Muscle of leg (tissue), 11 donors: Measurements from ENCODE around the gene PHF14. TPM values are rescaled to one million over a fixed set of nuclear protein-coding genes. Genes with fewer than 3 reads are reported as not detected.

Experiments used
- DNase-seq: peaks from one replicate; pipeline ENCODE4 v3.0.0; 2013
- H3K27ac ChIP-seq: one replicate; pipeline ENCODE4 v1.5.1; 2013; ENCODE audit warnings: mild to moderate bottlenecking, low read length, control low read depth
- H3K27me3 ChIP-seq: one replicate; pipeline ENCODE4 v1.6.1; 2013; ENCODE audit warnings: low read length; ENCODE audit not compliant: control insufficient read depth, insufficient read depth
- H3K36me3 ChIP-seq: one replicate; pipeline ENCODE4 v1.6.1; 2013; ENCODE audit warnings: low read length; ENCODE audit not compliant: control insufficient read depth, insufficient read depth
- H3K4me1 ChIP-seq: one replicate; pipeline ENCODE4 v1.6.1; 2013; ENCODE audit warnings: low read length; ENCODE audit not compliant: control insufficient read depth, insufficient read depth
- H3K4me3 ChIP-seq: one replicate; pipeline ENCODE4 v1.5.1; 2013; ENCODE audit warnings: low read length, control low read depth
- H3K9me3 ChIP-seq: replicated peaks from 2 replicates; pipeline ENCODE4 v1.6.1; 2013; ENCODE audit warnings: low read depth, low read length; ENCODE audit not compliant: control insufficient read depth
- WGBS: methylation state at CpG from one replicate; pipeline ENCODE4 v1.1.5; 2013; ENCODE audit warnings: missing lambda C conversion rate; ENCODE audit not compliant: insufficient coverage; 5-methylcytosine and 5-hydroxymethylcytosine counted together
- polyA plus RNA-seq, 8 donors: library from polyadenylated mRNA; unstranded; fragments of 120-200 nt; gene quantifications; one replicate each; pipeline versions ENCODE4 v1.2.1 to v1.2.3, GENCODE V29; 2013; ENCODE audit warnings: inconsistent platforms in 1 of 8, low replicate concordance in 1 of 8; ENCODE audit not compliant: insufficient read length in 8 of 8, insufficient read depth in 1 of 8
- total RNA-seq: library from RNA; stranded (reverse); fragments of 120-200 nt; gene quantifications from one replicate; pipeline ENCODE4 v1.2.4, GENCODE V29; 2013

Gene PHF14
- total and polyA plus RNA-seq, 9 donors: 30.8 to 47.7 (median 34.7) TPM

DNA sequence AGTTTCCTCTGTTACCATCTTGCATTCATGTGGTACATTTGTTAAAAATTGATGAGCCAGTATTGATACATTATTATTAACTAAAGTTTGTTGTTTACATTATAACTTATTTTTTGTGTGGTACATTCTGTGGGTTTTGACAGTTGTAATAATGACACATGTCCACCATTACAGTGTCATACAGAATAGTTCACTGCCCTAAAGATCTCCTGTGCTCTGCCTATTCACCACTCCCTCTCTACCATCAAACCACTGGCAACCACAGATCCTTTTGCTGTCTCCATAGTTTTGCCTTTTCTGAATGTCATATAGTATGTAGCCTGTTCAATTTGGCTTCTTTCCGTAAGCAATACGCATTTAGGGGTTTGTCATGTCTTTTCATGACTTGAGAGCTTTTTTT lies 156.9 kb downstream of the PHF14 start:
- WGBS: no CpG with 5 or more reads among the region's 2 CpGs
- Histone ChIP-seq H3K9me3 (no peaks in the 10 kb centered on the region), H3K4me1 (no peaks in the 10 kb centered on the region), H3K4me3 (no peak overlapping the region), H3K36me3 (no peaks in the 10 kb centered on the region), H3K27me3 (no peaks in the 10 kb centered on the region), H3K27ac (no peak overlapping the region)
- no peak for DNase-seq

DNA sequence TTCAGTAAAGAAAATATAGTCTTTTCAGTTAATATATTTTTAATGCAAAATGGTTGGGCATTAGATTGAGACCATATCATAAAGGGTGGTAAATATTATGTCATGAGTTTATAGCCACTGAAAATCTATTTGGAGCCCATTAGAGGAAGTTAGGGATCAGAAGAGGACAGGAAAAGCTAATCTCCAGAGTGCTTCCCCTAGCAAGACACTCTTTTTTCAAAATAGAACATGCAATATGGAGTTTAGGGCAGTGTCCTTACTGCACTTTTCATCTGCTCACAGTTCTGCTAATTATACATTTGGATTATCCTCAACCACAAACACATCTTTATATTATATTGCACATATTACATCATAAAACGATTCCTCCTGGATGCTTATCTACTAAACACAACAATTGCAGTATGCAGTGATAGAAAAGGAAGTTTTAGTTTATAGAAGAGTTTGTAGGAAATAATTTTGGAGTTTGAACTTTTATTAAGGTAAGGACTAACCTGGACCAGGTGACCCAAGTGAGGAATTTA lies 159.8 kb downstream of the PHF14 start:
- Histone ChIP-seq H3K36me3 (no peaks in the 10 kb centered on the region), H3K27ac (no peak overlapping the region), H3K4me1 (no peaks in the 10 kb centered on the region), H3K9me3 (no peaks in the 10 kb centered on the region), H3K4me3 (no peak overlapping the region), H3K27me3 (no peaks in the 10 kb centered on the region)
- WGBS: no CpG with 5 or more reads among the region's 1 CpG
- no peak for DNase-seq

DNA sequence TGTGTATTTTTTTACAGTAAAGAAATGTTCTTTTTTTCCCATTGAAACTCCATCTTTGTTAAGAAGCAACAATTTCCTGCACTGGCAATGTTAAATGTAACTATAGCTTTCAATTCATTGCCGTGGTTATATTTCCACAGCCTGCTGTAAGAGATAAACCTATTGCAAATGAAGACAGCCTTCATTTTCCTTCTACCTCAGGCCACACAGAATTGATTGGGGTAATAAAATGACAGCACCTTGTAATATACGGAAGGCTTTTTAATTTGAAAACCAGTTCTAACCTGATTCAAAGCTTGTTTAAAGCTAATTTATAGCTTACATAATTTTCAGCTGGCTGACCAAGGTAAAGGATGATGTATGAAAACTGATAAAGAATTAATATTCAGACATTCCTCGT lies 161.9 kb downstream of the PHF14 start:
- H3K4me3 ChIP-seq: no peak overlapping the region
- no CpG with 5 or more reads among the region's 3 CpGs for WGBS
- H3K36me3 ChIP-seq: no peaks in the 10 kb centered on the region
- no peaks in the 10 kb centered on the region for H3K9me3 ChIP-seq
- H3K4me1 ChIP-seq: no peaks in the 10 kb centered on the region
- H3K27ac ChIP-seq: no peak overlapping the region
- DNase-seq: no peak
- H3K27me3 ChIP-seq: no peaks in the 10 kb centered on the region

DNA sequence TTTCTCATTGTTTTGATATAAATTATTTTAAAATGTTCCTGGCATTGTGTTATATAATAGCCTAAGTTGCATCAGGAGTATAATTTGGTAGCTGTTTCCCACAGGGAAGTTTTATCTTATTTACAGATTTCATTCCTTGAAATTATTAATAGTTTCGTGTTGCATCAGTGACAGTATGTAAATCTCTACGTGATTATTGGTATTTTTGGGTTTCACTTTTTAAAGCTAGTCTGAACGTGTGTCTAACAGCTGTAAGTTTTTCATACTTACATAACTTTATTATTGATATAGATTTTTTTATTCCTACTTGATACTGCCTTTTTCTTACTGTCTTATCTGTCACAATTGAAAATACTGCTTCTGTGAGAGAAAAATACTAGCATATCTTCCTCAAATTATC lies 167.9 kb downstream of the PHF14 start:
- no peak for DNase-seq
- no CpG with 5 or more reads among the region's 3 CpGs for WGBS
- Histone ChIP-seq H3K9me3 (no peaks in the 10 kb centered on the region), H3K4me3 (no peak overlapping the region), H3K27ac (no peak overlapping the region), H3K36me3 (no peaks in the 10 kb centered on the region), H3K27me3 (no peaks in the 10 kb centered on the region), H3K4me1 (no peaks in the 10 kb centered on the region)

DNA sequence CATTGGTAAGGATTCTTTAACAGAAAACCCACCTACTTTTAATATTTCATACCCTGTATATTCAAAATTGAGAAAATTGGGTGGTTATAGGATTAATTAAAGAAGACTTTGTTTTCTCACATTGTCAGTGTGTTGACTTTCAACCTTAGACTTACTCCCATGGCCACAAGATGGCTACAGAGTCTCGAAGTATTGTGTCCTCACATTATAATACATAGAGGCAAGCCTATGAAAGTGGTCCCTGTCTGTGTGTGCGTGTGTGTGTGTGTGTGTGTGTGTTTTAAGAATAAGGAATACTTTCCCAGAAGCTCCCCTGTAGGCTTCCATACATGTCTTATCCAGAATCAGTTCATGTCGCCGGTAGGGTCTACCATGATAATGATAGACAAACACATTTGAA lies 180.0 kb downstream of the PHF14 start:
- H3K4me3 ChIP-seq: no peak overlapping the region
- H3K9me3 ChIP-seq: no peaks in the 10 kb centered on the region
- H3K4me1 ChIP-seq: no peaks in the 10 kb centered on the region
- no peak for DNase-seq
- no CpG with 5 or more reads among the region's 4 CpGs for whole genome bisulfite sequencing
- no peaks in the 10 kb centered on the region for H3K27me3 ChIP-seq
- no peak overlapping the region for H3K27ac ChIP-seq
- H3K36me3 ChIP-seq: no peaks in the 10 kb centered on the region

DNA sequence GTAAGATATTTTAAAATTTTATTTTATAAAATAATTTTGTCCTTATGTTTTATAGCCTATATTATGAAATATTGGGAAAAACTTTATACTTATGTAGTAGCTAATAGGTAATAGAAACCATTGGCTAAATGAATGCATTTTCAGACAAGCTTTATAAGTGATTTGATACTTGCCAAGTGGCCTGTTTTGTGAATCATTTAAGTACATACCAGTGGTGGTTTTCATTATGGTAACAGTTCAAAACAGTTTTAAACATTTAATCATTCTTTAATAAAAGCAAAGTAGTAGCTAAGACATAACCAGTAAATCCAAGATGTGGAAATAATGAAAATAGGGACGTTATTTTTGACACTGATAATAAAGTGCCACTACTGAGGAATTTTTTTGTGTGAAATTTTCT lies 182.2 kb downstream of the PHF14 start:
- no peak overlapping the region for H3K4me3 ChIP-seq
- no peaks in the 10 kb centered on the region for H3K27me3 ChIP-seq
- H3K4me1 ChIP-seq: no peaks in the 10 kb centered on the region
- no peak overlapping the region for H3K27ac ChIP-seq
- WGBS: no CpG with 5 or more reads among the region's 1 CpG
- peak; percentile 65 for DNase-seq
- H3K36me3 ChIP-seq: no peaks in the 10 kb centered on the region
- H3K9me3 ChIP-seq: no peaks in the 10 kb centered on the region

DNA sequence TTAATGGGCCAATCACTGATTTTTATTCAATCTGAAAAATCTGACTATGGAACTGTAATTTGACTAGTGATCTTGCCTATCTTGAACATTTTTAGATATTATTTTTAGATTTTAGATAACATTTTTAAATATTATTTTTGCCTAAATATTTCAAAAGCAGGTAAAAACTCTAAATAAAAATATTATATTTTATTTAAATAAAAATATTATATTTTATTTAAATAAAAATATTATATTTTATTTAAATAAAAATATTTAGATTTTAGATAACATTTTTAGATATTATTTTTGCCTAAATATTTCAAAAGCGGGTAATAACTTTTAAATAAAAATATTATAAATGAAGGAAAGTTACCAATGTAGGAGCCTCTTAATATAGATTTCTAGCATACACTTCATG lies 187.8 kb downstream of the PHF14 start:
- H3K27ac ChIP-seq: no peak overlapping the region
- no peaks in the 10 kb centered on the region for H3K4me1 ChIP-seq
- no peaks in the 10 kb centered on the region for H3K9me3 ChIP-seq
- no peak overlapping the region for H3K4me3 ChIP-seq
- no CpG with 5 or more reads among the region's 1 CpG for WGBS
- H3K36me3 ChIP-seq: no peaks in the 10 kb centered on the region
- H3K27me3 ChIP-seq: no peaks in the 10 kb centered on the region
- DNase-seq: no peak

DNA sequence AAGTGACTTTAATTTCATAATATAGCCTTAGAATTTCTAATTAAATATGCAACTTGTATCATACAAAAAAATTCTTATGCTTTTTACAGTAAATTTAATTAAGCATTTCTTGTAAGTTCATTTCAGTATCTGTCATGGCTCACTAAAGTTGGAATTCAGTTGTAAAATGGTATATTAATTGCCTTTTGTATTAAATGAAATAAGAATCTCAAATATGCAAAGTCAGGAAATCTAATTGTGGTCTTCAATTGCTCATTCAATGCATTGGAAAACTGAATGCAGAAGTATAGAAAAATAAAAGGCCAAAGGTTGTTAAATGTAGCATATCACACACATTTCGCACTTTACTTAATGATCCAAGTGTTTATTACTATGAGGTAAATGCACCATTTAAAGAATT lies 189.5 kb downstream of the PHF14 start:
- Histone ChIP-seq H3K4me3 (no peak overlapping the region), H3K9me3 (no peaks in the 10 kb centered on the region), H3K27ac (no peak overlapping the region), H3K4me1 (no peaks in the 10 kb centered on the region), H3K27me3 (no peaks in the 10 kb centered on the region), H3K36me3 (no peaks in the 10 kb centered on the region)
- no CpG with 5 or more reads among the region's 1 CpG for WGBS
- no peak for DNase-seq

DNA sequence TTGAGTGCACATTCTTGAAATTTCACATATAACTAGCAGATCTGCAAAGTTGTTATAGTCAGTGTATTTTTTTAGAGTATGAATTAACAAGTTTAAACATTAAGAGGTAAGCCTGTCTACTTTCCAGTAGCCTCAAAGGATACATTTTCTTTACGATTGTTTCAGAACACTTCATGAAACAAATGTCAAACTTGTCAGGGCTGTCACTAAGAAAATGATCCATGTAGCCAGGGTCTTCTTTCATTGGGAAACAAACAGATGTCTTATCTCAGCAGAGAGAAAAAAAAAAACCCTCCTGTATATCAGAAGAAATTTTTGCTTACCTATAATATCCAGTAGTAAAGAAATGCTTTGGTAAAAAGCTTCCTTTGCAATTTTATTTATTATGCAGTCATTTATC lies 192.4 kb downstream of the PHF14 start:
- no peaks in the 10 kb centered on the region for H3K4me1 ChIP-seq
- WGBS: no CpG with 5 or more reads among the region's 1 CpG
- H3K4me3 ChIP-seq: no peak overlapping the region

DNA sequence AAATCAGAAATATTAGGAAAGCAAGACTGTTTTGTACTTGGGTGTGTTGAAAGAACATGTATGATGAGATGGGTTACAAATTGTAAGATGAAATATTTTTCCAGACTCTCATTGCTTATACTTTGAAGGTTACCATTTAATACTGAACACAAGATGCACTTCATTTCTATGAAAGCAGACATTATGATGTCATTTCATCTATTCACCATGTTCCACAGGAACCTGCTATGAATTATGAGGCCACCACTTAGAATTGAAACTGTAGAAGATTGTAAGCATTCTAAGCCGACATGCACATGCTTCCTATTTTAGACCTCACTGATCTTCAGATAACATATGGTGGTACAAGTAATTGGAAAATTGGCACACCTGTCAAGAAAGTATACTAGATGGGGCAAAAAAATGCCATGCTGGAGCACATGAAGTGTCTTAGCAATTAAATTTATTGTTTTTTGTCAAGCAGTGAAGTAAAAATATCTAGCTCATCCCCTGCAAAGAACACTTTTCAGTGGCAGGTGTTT lies 195.0 kb downstream of the PHF14 start:
- H3K4me3 ChIP-seq: no peak overlapping the region
- H3K27me3 ChIP-seq: no peaks in the 10 kb centered on the region
- H3K9me3 ChIP-seq: no peaks in the 10 kb centered on the region
- WGBS: no CpG with 5 or more reads among the region's 1 CpG
- no peaks in the 10 kb centered on the region for H3K36me3 ChIP-seq
- no peak overlapping the region for H3K27ac ChIP-seq
- no peaks in the 10 kb centered on the region for H3K4me1 ChIP-seq
- DNase-seq: no peak

More for the DNA sequence above, 192.4 kb downstream of the PHF14 start:
- Histone ChIP-seq H3K27ac (no peak overlapping the region), H3K36me3 (no peaks in the 10 kb centered on the region), H3K9me3 (no peaks in the 10 kb centered on the region), H3K27me3 (no peaks in the 10 kb centered on the region)
- no peak for DNase-seq

DNA sequence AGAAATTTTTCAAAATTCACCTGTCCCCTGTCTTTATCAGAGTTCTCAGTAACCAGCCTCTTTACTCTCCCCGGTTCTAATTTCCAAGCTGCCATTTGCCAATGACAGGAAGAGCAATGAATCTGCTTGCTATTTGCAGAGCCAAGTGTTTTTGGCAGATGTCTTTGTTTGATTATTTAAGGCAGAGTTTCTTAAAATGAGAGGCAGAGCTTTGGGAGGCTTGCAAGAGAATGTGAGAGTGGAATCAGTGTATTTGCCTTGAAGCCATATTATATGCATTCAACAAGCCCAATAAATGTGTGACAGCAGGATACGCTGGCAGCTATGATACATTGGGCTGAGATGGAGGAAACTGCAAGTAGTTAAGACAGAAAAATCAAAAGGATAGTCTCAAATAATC lies 196.5 kb downstream of the PHF14 start:
- DNase-seq: peak; percentile 72
- Histone ChIP-seq H3K27ac (no peak overlapping the region), H3K4me3 (no peak overlapping the region), H3K36me3 (no peaks in the 10 kb centered on the region), H3K9me3 (no peaks in the 10 kb centered on the region), H3K27me3 (no peaks in the 10 kb centered on the region), H3K4me1 (no peaks in the 10 kb centered on the region)
- no CpG with 5 or more reads among the region's 2 CpGs for WGBS
